BJ (cell line): ENCODE measurements around the gene ZNF283. TPM values are rescaled to one million over a fixed set of nuclear protein-coding genes. Genes with fewer than 3 reads are reported as not detected.

Experiments
- CTCF ChIA-PET: fragments of 350-600 bp; formaldehyde crosslinking; extraction: SDS; loops from one replicate; lab custom pipeline; 2021; ENCODE audit warnings: antibody characterized with exemption, inconsistent platforms; lab: Yijun Ruan, JAX
- POLR2A ChIA-PET: fragments of 300-600 bp; sonication (Branson Sonifier 250); formaldehyde crosslinking; extraction: SDS; loops from one replicate; lab custom pipeline; 2021; ENCODE audit warnings: antibody characterized with exemption; lab: Charles Lee
- DNase-seq: peaks from one replicate; pipeline ENCODE4 v3.0.0-alpha.2; 2011; ENCODE audit warnings: low read depth
- H3K27me3 ChIP-seq: 2 replicates; pipeline ENCODE4 v1.6.0; 2011; ENCODE audit warnings: low read length; ENCODE audit not compliant: control insufficient read depth, insufficient read depth
- H3K36me3 ChIP-seq: 2 replicates; pipeline ENCODE4 v1.5.1; 2011; ENCODE audit warnings: low read length; ENCODE audit not compliant: control insufficient read depth, insufficient read depth
- H3K4me3 ChIP-seq: 2 replicates; pipeline ENCODE4 v1.5.1; 2011; ENCODE audit warnings: low read depth, mild to moderate bottlenecking, control low read depth, low read length
- polyA plus RNA-seq: library from polyadenylated mRNA; depleted of rRNA; stranded (reverse); fragments of >200 nt; gene quantifications from 2 replicates; pipeline ENCODE4 v1.2.3, GENCODE V29; 2011
- TF ChIP-seq, protein P1 (sequence below): IDR thresholded peaks from 2 replicates; pipeline ENCODE4 v1.5.1; 2011; ENCODE audit warnings: low read depth, mild to moderate bottlenecking, control low read depth, inconsistent platforms, low read length, moderate library complexity; ENCODE audit not compliant: insufficient read depth

ZNF283 gene
- polyA plus RNA-seq, 1 experiment, result 3.0 TPM

DNA sequence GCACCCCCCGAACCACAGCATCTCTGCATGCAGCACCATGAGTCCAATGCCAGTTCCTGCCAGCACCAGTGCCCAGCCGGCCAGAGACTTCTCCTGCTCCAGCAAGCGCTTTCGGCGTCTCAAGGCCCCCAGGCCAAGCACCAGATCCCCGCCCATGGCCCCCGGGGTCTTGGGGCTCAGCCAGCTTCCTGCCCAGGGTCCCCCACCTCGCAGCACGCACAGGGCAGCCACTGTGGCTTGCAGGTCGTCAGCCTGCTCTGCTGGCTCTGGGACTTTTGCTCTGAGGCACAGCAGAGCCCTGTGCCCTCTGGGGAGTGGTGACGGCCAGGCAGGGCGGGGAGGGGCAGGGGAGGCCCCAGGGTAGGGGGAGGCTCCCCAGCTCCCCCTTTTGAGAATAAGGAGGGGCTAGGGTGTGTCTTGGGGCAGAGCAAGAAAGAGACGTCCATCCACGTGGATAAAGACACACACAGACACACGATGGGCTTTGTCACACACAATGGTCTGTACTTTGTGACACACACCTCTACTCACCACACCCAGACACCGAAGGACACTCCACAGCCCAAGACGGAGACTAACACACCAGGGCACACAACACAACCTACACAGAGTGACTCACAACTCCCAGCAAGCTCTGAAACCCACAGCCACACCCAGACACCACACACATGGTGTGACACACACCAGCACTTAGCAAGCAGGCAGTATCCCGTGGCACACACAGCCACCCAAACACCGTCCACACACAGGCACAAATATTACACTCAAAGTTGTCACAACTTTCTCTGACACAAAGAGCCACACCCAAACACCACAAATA, 46.2 kb upstream of the ZNF283 start, which contains the start of gene KCNN4:
Gene KCNN4, minus strand, starts transcription at position 268 of the 820 bp plus-strand sequence. Its CDS starts 112 bp downstream, at position 156.
- ChIA-PET CTCF (interaction anchor here (0.7 to 2.8 kb wide), 3 partner anchors 24 to 39 kb away, joined by 3 to 15 read pairs (median 5); no protein-coding TSS in a partner anchor), POLR2A (no interaction called here)
- no peak for DNase-seq
- Histone ChIP-seq H3K36me3 (no peaks in the 10 kb centered on the region), H3K27me3 (no peaks in the 10 kb centered on the region), H3K4me3 (no peak within 1 kb of the TSS)
- TF ChIP-seq, protein P1, sequence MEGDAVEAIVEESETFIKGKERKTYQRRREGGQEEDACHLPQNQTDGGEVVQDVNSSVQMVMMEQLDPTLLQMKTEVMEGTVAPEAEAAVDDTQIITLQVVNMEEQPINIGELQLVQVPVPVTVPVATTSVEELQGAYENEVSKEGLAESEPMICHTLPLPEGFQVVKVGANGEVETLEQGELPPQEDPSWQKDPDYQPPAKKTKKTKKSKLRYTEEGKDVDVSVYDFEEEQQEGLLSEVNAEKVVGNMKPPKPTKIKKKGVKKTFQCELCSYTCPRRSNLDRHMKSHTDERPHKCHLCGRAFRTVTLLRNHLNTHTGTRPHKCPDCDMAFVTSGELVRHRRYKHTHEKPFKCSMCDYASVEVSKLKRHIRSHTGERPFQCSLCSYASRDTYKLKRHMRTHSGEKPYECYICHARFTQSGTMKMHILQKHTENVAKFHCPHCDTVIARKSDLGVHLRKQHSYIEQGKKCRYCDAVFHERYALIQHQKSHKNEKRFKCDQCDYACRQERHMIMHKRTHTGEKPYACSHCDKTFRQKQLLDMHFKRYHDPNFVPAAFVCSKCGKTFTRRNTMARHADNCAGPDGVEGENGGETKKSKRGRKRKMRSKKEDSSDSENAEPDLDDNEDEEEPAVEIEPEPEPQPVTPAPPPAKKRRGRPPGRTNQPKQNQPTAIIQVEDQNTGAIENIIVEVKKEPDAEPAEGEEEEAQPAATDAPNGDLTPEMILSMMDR, result no peak

DNA sequence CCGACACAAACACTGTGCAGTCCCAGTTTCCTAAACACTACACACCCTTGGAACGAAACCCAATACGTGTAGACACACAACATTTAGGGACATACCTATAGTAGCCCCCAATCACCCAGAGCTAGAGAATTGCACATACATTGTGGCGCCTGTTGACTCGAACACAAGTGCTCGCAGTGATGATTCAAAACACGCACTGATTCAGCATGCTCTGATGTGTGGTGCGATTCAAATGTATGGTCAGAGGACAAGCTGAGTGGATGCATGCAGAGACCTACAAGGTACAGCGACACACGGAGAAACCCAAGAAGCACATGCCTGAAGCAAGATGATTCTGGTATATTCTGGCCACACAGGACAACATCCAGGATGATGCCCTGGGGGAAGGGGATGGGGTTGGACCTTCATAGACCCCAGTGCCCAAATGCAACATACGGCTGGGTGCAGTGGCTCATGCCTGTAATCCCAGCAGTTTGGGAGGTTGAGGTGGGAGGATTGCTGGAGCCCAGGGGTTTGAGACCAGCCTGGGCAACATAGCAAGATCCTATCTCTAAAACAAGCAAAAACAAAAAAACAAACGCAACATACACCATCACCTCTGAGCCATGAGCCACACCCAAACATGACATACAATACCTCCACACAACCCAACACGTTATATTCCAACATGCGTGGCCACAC, 45.4 kb upstream of the ZNF283 start:
- DNase-seq, result no peak
- ChIA-PET POLR2A (no interaction called here), CTCF (interaction anchor here (2.8 kb wide), 1 partner anchor 37 kb away, joined by 15 read pairs; no protein-coding TSS in a partner anchor)
- Histone ChIP-seq H3K27me3 (no peaks in the 10 kb centered on the region), H3K4me3 (no peak overlapping the region), H3K36me3 (no peaks in the 10 kb centered on the region)
- TF ChIP-seq, protein P1, result no peak

DNA sequence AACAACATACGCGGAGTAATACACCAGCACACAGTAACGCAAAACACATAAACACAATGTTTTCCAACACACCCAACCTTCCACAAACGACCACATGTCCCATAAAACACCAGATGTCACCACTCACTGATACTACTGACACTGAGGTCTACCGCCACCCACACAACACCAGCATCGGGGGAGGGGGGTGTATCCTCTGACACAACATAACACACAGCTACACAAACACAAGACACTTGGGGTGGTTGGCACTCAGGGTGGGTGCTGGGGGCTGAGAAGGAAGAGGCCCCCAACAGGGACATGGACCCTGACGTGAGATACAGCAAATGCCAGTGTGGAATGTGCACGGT, 44.8 kb upstream of the ZNF283 start:
- CTCF ChIA-PET, result interaction anchor here (2.8 kb wide), 1 partner anchor 37 kb away, joined by 15 read pairs; no protein-coding TSS in a partner anchor
- TF ChIP-seq, protein P1, result no peak
- Histone ChIP-seq H3K36me3 (no peaks in the 10 kb centered on the region), H3K4me3 (no peak overlapping the region), H3K27me3 (no peaks in the 10 kb centered on the region)
- no peak for DNase-seq
- POLR2A ChIA-PET, result no interaction called here

DNA sequence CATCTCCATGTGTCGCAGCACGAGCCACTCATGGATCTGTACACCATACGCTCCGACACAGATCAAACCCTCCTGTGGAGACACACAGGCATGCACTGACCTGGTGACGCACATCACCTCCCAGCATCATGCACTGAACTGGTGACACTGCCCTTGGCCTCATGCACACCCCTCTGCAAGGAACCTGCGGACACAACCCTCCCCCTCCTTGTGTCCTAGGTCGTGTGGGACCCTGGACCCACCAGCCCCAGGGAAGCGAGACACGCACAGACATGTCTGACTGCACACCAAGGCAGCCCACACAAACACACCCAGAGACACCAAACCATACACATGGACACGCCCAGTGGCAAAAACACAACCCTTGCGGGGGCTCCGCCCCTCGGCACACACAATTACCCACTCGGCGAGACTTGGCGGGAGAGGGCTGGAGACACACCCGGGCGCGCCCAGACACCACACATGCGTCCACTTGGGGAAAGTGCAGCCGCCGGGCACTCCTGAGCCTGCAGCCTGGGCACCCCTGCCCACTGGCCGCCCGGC, 44.4 kb upstream of the ZNF283 start:
- Histone ChIP-seq H3K27me3 (no peaks in the 10 kb centered on the region), H3K4me3 (no peak overlapping the region), H3K36me3 (no peaks in the 10 kb centered on the region)
- ChIA-PET POLR2A (no interaction called here), CTCF (no interaction called here)
- no peak for DNase-seq
- TF ChIP-seq, protein P1, result no peak

DNA sequence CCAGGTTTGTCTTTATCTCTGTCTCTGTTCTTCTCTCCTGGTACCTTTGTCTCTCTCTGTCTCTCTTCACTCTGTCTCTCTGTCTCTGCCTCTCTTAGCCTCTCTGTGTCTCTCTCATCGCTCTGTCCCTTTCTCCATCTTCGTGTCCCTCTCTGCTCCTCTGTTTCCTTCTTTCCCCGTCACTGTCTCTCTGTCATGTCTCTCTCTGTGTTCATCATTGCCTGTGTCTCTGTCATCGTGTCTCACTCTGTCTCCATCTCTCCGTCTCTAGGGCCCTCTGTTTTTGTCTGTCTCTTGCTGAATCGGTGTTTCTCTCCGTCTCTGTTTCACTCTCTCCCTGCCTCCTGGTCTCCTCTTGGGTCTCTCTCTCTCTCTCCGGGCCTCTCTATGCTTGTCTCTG, 43.5 kb upstream of the ZNF283 start:
- Histone ChIP-seq H3K4me3 (no peak overlapping the region), H3K27me3 (no peaks in the 10 kb centered on the region), H3K36me3 (no peaks in the 10 kb centered on the region)
- TF ChIP-seq, protein P1, result no peak
- ChIA-PET CTCF (interaction anchor here (2.0 to 4.0 kb wide), 2 partner anchors 13 to 39 kb away, joined by 8 to 70 read pairs; no protein-coding TSS in a partner anchor), POLR2A (no interaction called here)
- no peak for DNase-seq
